ENCODE data around the gene D2HGDH.

D2HGDH gene

DNA sequence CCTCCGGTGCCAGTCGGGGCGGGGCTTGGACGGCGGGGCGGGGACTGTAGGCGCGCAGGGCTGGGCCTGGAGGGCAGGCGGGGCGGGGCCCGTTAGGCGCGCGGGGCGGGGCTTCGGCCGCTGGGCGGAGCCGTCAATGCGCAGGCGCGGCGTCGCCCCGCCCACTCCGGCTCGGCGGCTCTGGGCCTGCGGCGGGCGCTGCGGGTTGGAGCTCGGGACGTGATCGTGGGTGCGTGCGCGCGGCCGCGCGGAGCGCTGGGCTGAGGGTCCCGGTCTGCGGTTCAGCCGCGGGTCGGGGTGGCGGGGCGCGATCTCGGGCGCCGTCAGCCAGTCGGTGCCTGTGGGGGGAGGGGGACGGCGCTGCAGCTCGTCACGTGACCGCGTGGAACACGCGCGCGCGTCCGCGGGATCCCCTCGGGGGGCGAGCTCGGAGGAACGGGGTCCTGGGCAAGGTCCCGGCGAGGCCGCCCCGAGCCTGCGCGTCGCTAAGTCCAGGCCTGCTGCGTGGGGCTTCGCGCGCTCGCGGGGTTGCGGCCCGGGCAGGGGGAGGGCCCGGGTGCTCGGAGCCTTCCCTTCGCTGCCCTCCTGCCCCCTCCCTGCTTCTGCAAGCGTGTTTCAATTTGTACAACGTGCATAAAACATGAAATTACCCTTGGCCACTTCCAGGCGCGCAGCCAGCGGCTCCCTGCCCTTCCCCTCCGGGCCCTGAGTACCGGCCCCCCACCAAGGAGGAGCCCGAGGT is at the start of gene D2HGDH:
Gene D2HGDH (plus strand): TSS at position 164 of the 742 bp plus-strand sequence. CDS start 595 bp downstream, outside the sequence.
- DNase-seq: peak; percentile 92 to 94

DNA sequence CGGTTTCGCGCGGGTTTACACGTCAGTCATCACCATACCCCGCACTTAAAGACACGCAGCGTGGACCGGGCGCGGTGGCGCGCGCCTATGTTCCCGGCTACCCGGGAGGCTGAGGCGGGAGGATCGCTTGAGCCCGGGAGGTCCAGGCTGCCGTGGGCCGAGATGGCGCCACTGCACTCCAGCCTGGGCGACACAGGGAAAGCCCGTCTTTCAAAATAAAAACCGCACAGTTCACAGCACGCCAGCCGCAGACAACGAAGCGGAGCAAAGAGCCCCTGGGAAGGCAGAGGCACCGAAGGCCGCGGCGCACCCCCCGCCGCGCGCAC is 48.1 kb upstream of the D2HGDH start:
- DNase-seq: no peak

DNA sequence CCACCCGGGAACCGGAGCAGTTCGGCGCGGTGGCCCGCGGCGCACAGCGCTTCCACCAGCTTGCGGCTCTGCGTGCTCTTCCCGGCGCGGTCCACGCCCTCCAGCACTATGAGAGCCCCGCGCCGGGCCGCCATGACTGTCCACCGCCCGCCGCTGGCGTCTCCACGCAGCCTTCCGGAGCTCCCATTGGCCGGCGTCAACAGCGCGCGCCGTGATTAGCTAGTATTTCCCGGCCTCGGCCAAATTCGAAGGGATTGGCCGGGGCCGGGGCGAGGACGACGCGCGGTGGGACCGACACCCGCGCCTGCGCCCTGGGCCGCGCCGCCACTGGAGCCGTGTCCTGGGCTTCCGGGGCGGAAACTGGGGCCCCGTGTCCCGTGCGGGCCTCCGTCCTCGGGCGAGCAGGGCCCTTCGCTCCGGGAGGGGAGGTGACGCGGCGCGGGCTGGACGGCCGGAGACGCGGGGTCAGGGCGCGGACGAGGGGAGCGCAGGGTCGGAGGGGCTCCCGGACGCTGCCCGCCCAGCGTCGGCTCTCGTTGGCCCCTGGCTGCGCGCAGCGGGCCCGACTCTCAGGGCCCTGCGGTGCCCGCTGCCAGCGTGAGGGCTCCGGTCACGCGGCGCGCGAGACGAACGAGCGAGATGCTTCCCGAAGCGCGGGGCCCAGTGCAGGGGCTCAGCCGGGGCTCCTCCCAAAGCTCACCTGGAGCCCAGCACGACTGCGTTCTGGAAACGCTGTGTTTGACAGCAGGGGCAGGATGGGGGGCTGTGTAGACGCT is 47.6 kb upstream of the D2HGDH start, which contains the start of gene DTYMK:
Gene DTYMK (minus strand): TSS at position 166 of the 776 bp plus-strand sequence. CDS start 32 bp downstream, at position 134.
- DNase-seq: peak; percentile 91 to 93

- DNase-seq: peak in 1 of 2 donors; percentile 51
Measured at GRCh38 chr2:241689306-241689705, 45.1 kb upstream of the D2HGDH start.

- no peak for DNase-seq
Measured at GRCh38 chr2:241690202-241690717, 44.2 kb upstream of the D2HGDH start.

GRCh38 chr2:241692448-241692847 is 42.0 kb upstream of the D2HGDH start:
- no peak for DNase-seq

GRCh38 chr2:241695651-241696050 is 38.8 kb upstream of the D2HGDH start:
- no peak for DNase-seq

DNA sequence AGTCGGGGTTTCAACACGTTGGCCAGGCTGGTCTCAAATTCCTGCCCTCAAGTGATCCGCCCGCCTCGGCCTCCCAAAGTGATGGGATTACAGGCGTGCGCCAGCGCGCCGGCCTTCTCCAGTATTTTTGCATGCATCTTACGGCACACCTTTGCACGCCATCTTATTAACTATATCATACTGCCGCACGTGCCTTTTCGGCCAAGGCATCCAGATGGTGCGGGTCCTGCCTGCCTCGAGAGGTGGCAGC is 33.4 kb upstream of the D2HGDH start:
- no peak for DNase-seq

DNA sequence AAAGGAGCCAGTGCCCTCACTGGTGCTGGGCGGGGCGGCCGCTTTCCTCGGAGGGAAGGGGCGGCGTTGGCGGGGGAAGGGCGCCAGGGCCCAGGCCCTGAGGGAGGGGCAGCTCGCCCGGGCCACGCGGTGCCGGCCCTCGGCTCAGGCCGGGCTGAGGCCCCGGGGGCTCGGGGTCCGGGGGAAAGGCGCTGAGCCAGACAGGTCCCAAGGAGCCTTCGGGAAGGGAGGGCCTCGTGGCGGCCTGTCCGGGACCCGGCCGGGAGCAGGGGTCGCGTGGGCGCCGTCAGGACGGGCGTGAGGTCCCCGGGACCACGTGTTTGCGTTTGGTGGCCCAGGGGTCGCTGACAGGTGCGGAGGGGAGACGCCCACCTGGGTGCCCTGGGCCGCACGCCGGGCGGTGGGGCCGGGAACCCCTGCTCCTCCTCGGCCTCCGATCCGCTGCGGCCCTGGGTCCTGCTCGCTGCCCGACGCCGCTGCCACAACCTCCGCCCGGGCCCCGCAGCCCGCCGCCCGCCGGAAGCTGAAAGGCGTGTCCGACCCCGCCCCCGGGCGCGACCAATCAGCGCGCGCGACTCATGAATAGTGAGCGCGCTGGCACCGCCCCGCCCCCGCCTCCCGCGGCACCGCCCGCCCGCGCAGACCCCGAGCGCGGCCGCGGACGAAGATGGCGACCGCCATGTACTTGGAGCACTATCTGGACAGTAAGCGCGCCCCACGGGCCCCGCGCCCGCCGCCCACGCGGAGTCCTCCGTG is 32.9 kb upstream of the D2HGDH start, which contains the start of gene ING5:
Gene ING5 (plus strand): TSS at position 641 of the 756 bp plus-strand sequence. CDS start 27 bp downstream, at position 668.
- DNase-seq: peak; percentile 97

DNA sequence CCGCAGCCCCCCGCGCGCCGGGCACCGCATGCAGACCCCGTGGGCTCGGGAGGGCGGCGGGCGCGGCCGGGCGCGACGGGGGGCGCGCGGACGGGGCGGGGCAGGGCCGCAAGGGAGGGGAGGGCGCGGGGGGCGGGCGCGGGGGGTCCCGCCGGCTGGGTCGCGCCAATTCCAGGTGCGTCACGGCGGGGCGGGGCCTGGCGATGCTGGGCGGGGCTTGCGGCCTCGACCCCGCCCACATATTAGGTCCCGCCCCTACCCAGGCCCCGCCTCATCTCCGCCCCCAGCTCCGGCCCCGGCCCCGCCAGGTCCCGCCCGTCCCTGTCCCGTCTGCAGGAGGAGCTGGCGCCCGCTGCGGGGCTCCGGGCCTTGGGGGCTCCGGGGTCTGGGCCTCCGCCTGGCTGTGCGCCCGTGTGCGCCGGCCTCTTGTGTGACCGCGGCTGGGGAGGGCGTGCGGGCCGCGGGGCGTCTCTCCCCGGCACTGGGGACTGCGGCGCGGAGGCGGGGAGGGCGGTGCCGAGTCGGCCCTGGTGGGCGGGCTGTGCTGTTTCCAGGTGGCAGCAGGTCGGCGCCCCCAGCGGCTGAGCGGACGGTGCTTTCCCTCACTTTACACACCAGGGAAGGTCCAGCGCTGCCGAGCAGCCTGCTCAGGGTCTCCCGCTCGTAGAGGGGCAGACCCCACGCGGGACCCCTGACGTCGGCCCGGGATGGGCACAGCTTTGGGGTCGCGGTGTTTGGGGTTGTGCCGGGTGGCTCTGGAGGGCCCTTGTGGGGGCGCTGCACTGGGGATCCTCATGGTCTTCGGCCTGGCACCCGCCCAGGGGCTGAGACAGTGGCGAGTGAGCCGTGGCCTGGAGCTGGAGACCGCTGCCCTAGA is 32.0 kb upstream of the D2HGDH start:
- peak; percentile 91 to 94 for DNase-seq

DNA sequence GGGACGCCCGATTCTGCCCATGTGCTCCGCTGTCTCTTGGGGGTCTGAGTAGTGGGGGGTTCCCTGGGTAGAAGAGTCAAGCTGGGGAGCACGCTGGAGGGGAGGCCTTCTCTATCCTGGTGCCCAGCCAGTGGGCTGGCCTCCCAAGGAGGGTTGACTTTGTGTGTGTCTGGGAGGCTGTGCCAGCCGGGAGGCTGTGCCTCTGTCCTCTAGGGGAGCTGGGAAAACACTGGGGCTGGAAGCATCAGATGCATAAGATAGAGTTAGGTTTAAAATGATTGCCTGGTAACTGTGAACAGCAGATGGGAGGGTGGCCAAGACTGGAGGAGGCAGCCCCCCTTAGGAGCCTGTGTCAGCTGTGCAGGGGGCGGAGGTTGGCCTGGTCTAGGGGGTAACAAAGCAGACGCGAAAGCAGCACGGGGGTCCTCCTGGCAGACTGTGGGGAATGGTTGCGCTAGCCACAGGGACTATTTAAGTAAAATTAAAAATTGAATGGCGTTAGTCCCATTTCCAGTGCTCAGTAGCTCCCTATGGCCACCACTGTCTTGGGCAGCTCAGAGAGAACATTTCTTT is 31.3 kb upstream of the D2HGDH start:
- DNase-seq: no peak

GRCh38 chr2:241706537-241706936 is 27.9 kb upstream of the D2HGDH start:
- DNase-seq: no peak

- no peak for DNase-seq
Measured at GRCh38 chr2:241708879-241709278, 25.6 kb upstream of the D2HGDH start.

GRCh38 chr2:241719093-241719492 is 15.3 kb upstream of the D2HGDH start:
- no peak for DNase-seq

- DNase-seq: no peak
Measured at GRCh38 chr2:241720099-241720498, 14.3 kb upstream of the D2HGDH start.

DNA sequence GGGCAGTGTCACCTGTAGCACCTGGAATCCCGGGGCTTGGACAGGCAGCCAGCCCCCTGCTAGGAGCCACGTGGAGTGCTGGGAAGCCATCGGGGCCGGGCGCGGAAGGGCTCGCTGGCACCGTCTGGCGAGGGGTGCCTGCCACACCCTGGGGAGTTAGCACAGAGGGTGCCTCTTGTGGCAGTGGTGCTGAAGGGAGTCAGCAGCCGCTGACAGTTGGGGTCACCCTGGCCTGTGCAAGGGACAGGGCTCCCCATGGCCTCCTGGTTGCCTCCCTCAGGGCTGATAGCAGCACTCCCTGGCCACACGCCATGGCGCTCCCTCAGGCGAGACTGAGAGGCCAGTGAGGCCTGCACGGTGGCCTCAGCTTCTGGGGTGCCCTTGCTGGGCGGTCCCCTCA is 13.9 kb upstream of the D2HGDH start:
- no peak for DNase-seq

DNA sequence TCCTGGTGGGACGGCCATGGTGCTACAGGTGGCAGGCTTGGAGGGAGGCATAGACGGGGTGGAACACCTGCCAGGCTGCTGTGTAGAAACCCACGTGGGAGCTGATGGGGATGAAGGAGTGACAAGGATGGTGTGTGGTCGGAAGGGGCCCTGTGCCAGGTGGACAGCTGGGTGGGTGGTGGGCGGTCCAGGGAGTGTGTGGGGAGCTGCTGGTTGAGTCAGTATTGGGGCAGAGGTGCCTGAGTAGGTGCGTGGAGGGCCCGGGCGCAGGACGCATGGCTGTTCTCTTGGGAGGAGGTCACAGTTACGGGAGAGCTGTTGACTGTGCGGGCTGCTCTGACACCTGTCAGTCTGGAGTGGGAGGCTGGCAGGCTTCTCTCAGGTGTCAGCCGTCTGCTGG is 12.6 kb upstream of the D2HGDH start:
- DNase-seq: no peak

GRCh38 chr2:241722896-241723454 is 11.5 kb upstream of the D2HGDH start:
- no peak for DNase-seq

GRCh38 chr2:241724259-241724974 is 10.0 kb upstream of the D2HGDH start:
- peak; percentile 22 to 25 for DNase-seq

DNA sequence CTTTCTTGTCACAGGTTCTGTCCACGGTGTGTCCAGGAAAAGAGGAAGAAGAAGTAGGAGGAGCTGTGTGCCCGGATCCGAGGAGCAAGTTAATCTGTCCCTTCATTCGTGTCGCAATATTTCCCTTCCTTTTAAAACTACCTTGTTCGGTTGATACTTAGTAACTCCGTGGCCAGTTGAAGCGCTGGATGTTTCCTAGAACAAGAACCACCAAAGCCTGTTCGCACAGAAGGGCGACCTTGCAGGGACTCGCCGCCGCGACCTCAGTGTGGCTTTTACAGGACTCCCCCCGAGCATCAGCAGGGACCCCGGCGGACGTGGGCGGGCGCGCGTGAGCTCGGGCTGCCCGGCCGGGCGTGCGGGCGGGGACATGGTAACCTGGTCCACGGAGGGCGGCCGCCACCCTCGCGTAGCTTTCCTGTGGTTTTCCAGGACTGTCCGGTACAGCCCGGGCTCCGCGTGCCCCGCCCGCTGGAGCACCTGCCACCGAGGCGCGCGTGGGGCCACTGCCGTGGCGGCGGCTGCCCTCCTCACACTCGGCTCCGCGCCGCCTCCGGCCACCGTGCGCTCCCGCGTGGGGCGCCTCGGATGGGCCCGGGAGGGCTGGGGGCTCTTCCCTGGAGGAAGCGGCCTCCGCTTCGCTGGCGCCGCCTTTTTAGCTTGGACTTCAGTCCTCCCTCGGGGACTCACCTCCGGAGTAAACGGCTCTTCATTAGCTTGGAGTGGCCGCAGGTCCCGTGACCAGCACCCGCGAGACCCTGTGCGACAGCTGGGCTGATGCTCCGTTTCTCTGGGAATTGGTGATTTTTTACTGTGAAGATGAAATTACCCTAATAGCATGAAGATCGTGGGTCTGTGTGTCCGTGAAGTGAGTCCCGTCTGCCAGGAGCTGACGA is 9.2 kb upstream of the D2HGDH start:
- no peak for DNase-seq

All from activated CD4-positive, alpha-beta T cell treated with anti-CD3 and anti-CD28 coated beads for 4 hours (primary cell).